ENCODE results near the gene HYDIN. TPM values are rescaled to one million over a fixed set of nuclear protein-coding genes. Genes with fewer than 3 reads are reported as not detected.
A peak's percentile ranks its signal among the peaks of the same experiment; 100 is the strongest.
"Not testable (repeated sequence)": the region's sequence is repeated elsewhere in the genome, so short reads cannot be mapped to it uniquely, and the experiment has no call there.

HYDIN gene
- total and polyA plus RNA-seq, 2 experiments from 2014 or later = 3.1 to 7.7 TPM

DNA sequence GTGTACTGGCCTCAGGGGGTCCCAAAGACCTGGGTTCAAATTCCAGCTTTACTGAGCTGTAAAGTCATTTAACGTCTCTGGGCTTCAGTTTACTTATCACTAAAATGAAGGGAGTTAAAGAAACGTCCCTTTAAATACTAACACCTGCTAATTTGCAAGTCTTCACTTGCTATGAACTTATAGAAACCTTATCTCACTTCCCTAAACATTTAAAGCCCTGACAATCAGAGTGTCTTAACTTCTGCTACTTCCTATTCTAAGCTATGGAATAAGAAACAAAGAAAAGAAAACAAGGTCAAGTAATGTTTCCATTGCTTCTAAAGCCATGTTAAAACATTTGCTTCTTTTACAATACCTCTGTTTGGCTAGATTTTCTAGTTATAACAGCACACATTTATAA, 87.3 kb downstream of the HYDIN start:
- not testable (repeated sequence) for H3K27me3 ChIP-seq (ENCODE audit: insufficient read depth); H3K79me2 ChIP-seq (replicated peaks; ENCODE audit: insufficient read depth); H3K27ac Mint-ChIP-seq; H3K4me1 Mint-ChIP-seq; H3F3A ChIP-seq (replicated peaks; ENCODE audit: low read depth); H4K20me1 ChIP-seq (replicated peaks; ENCODE audit: insufficient read depth); H3K9me3 Mint-ChIP-seq; H3K4me3 ChIP-seq; H3K27me3 Mint-ChIP-seq (ENCODE audit: insufficient read depth, low read depth, poor library complexity); H3K4me3 Mint-ChIP-seq; DNase-seq (ENCODE audit: low spot score); H3K36me3 Mint-ChIP-seq (ENCODE audit: low read depth); H2AFZ ChIP-seq; H3K4me1 ChIP-seq (ENCODE audit: insufficient read depth); H3K9me2 ChIP-seq (ENCODE audit: insufficient read depth); H3K27ac ChIP-seq (ENCODE audit: low read depth); ATAC-seq; H3K4me2 ChIP-seq; H3K36me3 ChIP-seq (ENCODE audit: insufficient read depth)

DNA sequence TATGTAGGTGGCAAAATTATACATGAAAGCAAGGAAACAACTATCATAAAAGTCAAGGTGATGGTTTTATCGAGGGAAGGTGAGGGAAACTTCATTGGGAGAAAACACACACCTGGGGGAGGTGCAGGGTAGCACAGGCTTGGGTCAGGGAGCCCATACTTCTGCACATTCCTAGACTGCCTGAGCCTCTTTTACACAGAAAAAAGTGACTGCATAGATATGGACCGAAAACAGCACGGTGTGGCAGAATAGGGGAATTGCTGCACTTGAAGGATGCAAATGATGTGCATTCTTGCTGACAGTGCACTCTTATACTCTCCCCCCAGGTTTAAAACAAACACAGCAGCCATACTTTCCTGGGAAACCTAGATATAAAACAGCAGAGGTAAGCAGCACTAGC, 120.0 kb downstream of the HYDIN start:
- not testable (repeated sequence) for H3K36me3 ChIP-seq (ENCODE audit: insufficient read depth); H3F3A ChIP-seq (replicated peaks; ENCODE audit: low read depth); H3K79me2 ChIP-seq (replicated peaks; ENCODE audit: insufficient read depth); H3K36me3 Mint-ChIP-seq (ENCODE audit: low read depth); H3K27me3 ChIP-seq (ENCODE audit: insufficient read depth); H3K4me3 ChIP-seq; DNase-seq (ENCODE audit: low spot score); H3K4me1 ChIP-seq (ENCODE audit: insufficient read depth); H3K27me3 Mint-ChIP-seq (ENCODE audit: insufficient read depth, low read depth, poor library complexity); H3K4me2 ChIP-seq; H3K27ac ChIP-seq (ENCODE audit: low read depth); H3K4me1 Mint-ChIP-seq; H3K9me2 ChIP-seq (ENCODE audit: insufficient read depth); H4K20me1 ChIP-seq (replicated peaks; ENCODE audit: insufficient read depth); H2AFZ ChIP-seq; H3K27ac Mint-ChIP-seq; H3K4me3 Mint-ChIP-seq; H3K9me3 Mint-ChIP-seq
- ATAC-seq = peak; percentile 62

DNA sequence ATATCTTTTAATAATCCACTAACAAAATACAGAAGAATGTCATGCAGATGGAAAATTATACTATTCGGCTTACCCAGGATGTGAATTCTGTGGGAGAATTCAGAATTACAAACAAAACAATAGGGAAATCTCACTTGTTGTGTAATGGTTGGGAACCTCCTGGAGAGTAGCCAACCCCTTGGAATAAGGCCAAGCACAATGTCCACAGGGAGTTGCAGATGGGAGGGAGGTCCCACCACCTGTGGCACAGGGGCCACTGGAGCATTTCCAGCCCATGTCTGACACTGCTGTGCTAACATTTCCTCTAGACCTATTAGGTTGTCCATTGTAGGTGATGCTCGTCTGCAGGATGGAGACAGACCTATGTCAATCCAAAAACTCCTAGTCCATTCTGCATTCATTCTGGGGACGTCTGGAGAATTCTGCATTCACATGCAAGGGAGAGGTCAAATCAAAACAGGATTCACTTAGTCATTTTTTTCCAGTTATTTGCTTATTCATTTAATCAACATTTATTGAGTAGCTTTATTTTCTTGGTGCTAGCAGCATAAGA, 120.8 kb downstream of the HYDIN start:
- not testable (repeated sequence) for H3K9me3 Mint-ChIP-seq; H3K4me2 ChIP-seq; H3K36me3 ChIP-seq (ENCODE audit: insufficient read depth); H3K79me2 ChIP-seq (replicated peaks; ENCODE audit: insufficient read depth); H3K4me3 Mint-ChIP-seq; H3K4me1 Mint-ChIP-seq; H3K27me3 Mint-ChIP-seq (ENCODE audit: insufficient read depth, low read depth, poor library complexity); H3K4me3 ChIP-seq; H3K9me2 ChIP-seq (ENCODE audit: insufficient read depth); H2AFZ ChIP-seq; H3K36me3 Mint-ChIP-seq (ENCODE audit: low read depth); H3K27ac ChIP-seq (ENCODE audit: low read depth); H3K27me3 ChIP-seq (ENCODE audit: insufficient read depth); H3K27ac Mint-ChIP-seq; DNase-seq (ENCODE audit: low spot score); H4K20me1 ChIP-seq (replicated peaks; ENCODE audit: insufficient read depth); H3K4me1 ChIP-seq (ENCODE audit: insufficient read depth); H3F3A ChIP-seq (replicated peaks; ENCODE audit: low read depth)
- ATAC-seq = peak; percentile 65

DNA sequence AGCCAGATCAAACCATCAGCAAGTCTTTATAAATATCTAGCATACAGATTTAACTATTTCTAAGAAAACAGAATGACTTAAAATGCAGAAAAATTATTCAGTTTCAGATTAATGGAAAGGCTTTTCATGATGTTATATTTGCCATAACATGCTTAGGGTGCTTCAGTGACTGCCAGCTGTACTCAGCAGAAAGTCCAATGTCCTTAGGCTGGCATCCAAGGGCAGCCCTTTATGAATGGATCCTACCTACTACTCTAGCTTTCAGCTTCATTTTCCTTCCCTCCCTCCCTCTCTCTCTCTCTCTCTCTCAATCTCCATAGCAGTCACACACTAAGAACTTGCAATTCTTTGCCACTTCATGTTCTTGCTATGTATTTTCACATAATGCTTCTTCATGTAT, 124.6 kb downstream of the HYDIN start:
- not testable (repeated sequence) for H3K9me3 Mint-ChIP-seq; H3K4me3 Mint-ChIP-seq; H3K4me1 ChIP-seq (ENCODE audit: insufficient read depth); H4K20me1 ChIP-seq (replicated peaks; ENCODE audit: insufficient read depth); H2AFZ ChIP-seq; H3K36me3 Mint-ChIP-seq (ENCODE audit: low read depth); H3F3A ChIP-seq (replicated peaks; ENCODE audit: low read depth); H3K27ac ChIP-seq (ENCODE audit: low read depth); ATAC-seq; H3K27ac Mint-ChIP-seq; H3K27me3 Mint-ChIP-seq (ENCODE audit: insufficient read depth, low read depth, poor library complexity); H3K4me3 ChIP-seq; H3K9me2 ChIP-seq (ENCODE audit: insufficient read depth); H3K4me2 ChIP-seq; H3K79me2 ChIP-seq (replicated peaks; ENCODE audit: insufficient read depth); H3K4me1 Mint-ChIP-seq; H3K36me3 ChIP-seq (ENCODE audit: insufficient read depth); DNase-seq (ENCODE audit: low spot score); H3K27me3 ChIP-seq (ENCODE audit: insufficient read depth)

DNA sequence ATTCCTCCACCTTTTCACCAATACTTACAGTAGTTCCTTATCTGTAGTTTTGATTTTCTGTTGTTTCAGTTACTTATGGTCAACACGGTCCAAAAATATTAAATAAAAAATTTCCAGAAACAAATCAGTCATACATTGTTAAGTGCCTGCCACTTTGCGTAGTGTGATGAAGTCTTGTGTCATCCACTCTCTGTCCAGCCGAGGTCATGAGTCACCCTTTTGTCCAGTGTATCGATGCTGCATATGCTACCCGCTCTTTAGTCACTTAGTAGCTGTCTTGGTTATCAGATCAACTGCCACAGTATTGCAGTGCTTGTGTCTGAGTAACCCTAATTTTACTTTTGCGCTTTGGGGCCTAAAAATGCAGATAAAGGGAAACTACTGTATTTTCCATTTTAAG, 146.9 kb downstream of the HYDIN start:
- not testable (repeated sequence) for H3K36me3 Mint-ChIP-seq (ENCODE audit: low read depth); H3K4me3 ChIP-seq; H3K79me2 ChIP-seq (replicated peaks; ENCODE audit: insufficient read depth); H3K4me3 Mint-ChIP-seq; H3K27me3 ChIP-seq (ENCODE audit: insufficient read depth); H3K9me2 ChIP-seq (ENCODE audit: insufficient read depth); H3K27me3 Mint-ChIP-seq (ENCODE audit: insufficient read depth, low read depth, poor library complexity); H3K27ac Mint-ChIP-seq; H3K4me1 Mint-ChIP-seq; H3K4me2 ChIP-seq; H4K20me1 ChIP-seq (replicated peaks; ENCODE audit: insufficient read depth); H3K27ac ChIP-seq (ENCODE audit: low read depth); H2AFZ ChIP-seq; H3K4me1 ChIP-seq (ENCODE audit: insufficient read depth); H3K36me3 ChIP-seq (ENCODE audit: insufficient read depth); ATAC-seq; DNase-seq (ENCODE audit: low spot score); H3F3A ChIP-seq (replicated peaks; ENCODE audit: low read depth); H3K9me3 Mint-ChIP-seq

DNA sequence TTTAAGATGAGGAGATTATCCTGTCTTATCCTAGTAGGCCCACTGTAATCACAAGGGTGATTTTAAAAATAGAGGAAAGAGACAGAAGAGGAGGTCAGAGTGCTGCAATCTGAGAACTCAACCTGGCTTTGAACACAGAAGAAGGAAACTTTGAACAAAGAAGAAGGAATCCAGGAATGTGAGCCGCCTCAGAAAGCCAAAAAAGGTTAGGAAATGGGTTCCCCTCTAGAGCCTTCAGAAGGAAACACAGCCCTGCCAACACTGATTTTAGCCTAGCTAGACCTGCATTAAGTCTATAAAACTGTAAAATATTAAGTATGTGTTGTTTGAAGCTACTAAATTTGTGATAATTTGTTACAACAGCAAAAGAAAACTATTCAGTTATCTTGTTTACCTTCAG, 149.7 kb downstream of the HYDIN start:
- H3K4me1 Mint-ChIP-seq; H3F3A ChIP-seq (replicated peaks; ENCODE audit: low read depth); H3K36me3 ChIP-seq (ENCODE audit: insufficient read depth); H3K36me3 Mint-ChIP-seq (ENCODE audit: low read depth); H3K27ac Mint-ChIP-seq; H3K27ac ChIP-seq (ENCODE audit: low read depth); H2AFZ ChIP-seq; H3K4me2 ChIP-seq; H3K4me1 ChIP-seq (ENCODE audit: insufficient read depth); H3K9me2 ChIP-seq (ENCODE audit: insufficient read depth); H3K27me3 Mint-ChIP-seq (ENCODE audit: insufficient read depth, low read depth, poor library complexity); DNase-seq (ENCODE audit: low spot score); H3K4me3 ChIP-seq; H3K27me3 ChIP-seq (ENCODE audit: insufficient read depth); H4K20me1 ChIP-seq (replicated peaks; ENCODE audit: insufficient read depth); H3K4me3 Mint-ChIP-seq; H3K9me3 Mint-ChIP-seq; H3K79me2 ChIP-seq (replicated peaks; ENCODE audit: insufficient read depth): not testable (repeated sequence)
- peak; percentile 84 for ATAC-seq

DNA sequence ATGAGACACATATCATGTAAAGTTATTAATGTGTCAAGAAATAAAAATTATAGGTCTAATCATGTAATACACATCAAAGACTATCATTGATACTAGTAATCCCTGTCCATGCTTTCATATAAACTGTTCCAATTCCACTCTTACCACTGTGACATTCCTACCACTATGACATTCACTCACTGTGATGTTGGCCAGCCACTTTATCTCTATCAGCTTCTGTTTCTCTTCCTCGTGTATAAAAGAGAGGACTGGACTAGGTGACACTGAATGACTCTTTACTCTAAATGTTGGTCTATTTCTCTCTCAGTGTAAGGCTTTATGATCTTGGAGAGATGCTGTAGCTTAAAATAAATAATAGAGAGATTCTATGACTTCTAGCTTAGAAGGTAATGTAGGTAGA, 150.3 kb downstream of the HYDIN start:
- not testable (repeated sequence) for H3K27ac Mint-ChIP-seq; H3K9me3 Mint-ChIP-seq; H3K79me2 ChIP-seq (replicated peaks; ENCODE audit: insufficient read depth); H4K20me1 ChIP-seq (replicated peaks; ENCODE audit: insufficient read depth); H3K27me3 Mint-ChIP-seq (ENCODE audit: insufficient read depth, low read depth, poor library complexity); H3F3A ChIP-seq (replicated peaks; ENCODE audit: low read depth); H3K27ac ChIP-seq (ENCODE audit: low read depth); DNase-seq (ENCODE audit: low spot score); H3K4me3 ChIP-seq; H2AFZ ChIP-seq; H3K4me1 Mint-ChIP-seq; H3K4me1 ChIP-seq (ENCODE audit: insufficient read depth); ATAC-seq; H3K4me3 Mint-ChIP-seq; H3K36me3 ChIP-seq (ENCODE audit: insufficient read depth); H3K36me3 Mint-ChIP-seq (ENCODE audit: low read depth); H3K4me2 ChIP-seq; H3K27me3 ChIP-seq (ENCODE audit: insufficient read depth); H3K9me2 ChIP-seq (ENCODE audit: insufficient read depth)

All from GM23338 (cell line).